Pons (tissue), 1 donor: ENCODE results near the gene C19orf81.
"Not testable (repeated sequence)": the region's sequence is repeated elsewhere in the genome, so short reads cannot be mapped to it uniquely, and the experiment has no call there.

ENCODE experiments used
- DNase-seq: peaks from one replicate; pipeline ENCODE4 v3.0.0-alpha.2; 2016; ENCODE audit warnings: low spot score

The C19orf81 gene

DNA sequence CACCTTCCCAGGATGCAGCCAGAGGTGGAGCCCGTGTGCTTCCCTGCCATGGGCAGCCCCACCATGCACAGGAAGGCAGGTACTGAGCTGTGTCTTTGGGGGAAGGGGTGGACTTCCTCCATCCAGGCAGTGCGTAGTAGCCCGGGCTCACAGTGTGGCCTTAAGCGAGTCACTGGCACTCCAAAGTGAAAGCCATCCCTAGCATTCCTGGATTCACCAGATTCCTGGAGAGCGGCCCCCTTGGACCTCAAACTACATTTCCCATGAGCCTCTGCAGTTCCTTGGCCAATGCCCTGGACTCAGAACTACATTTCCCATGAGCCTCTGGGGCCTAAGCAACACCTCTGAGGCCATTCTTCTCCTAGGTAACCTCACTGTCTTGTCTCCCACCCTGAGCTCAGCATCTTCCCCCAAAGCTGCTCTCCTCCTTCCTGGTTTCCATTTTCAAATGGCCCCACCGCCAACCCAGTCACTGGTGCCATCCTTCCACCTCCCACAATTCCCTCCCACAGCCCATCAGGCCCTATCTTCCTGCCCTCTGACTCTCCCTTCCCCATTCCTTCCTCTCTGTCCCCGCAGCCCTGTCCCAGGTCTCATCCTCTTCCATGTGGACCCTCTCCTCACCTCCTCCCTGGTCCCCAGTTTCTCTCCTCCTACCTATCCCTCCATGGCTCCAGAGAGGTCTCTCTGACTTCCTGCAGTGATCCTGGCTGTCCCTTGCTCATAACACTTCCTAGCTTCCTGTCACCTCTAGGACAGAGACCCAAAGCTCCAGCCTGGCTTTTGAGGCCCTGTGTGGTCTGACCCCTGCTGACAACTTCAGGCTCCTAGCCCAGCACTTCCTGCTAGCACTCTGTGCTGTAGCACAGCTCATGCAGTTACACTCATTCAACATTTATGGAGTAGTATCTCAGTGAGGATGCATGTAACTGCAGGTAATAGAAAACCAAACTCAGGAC lies at the start of gene C19orf81:
Gene C19orf81, plus strand, starts transcription at position 13 of the 959 bp plus-strand sequence. Its CDS starts 0 bp downstream, at position 13.
- no peak for DNase-seq

DNA sequence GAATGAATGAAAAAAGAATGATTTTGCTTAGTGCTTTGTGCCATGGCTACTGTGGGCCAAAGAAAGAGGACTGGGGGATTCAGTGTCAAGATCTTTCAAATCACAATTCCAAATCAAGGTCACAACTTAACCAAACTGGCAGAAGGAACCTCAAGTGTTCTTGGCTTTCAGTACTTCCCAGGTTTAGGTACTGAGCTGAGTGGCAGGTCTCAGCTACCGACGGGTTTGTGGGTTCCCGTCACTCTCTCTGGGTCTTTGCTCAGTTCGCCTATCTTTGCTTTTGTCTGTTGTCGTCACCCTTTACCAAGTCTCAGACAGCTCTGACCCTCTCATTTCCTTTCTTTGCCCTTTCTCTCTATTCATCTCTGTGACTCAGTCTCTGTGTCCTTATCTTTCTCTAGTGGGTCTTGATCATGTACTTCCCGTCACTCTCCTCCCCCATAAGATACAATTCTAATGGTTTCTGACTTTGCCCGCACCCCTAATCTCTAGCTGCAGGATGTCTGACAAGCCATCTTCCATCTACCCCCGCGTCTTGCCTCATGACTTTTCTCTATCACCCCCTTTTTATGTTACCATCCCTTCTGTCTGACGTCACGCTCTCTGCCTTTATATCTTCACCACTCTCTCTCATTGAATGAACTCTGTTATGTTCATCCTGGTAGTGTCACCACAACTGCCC lies 47.7 kb upstream of the C19orf81 start:
- no peak for DNase-seq

DNA sequence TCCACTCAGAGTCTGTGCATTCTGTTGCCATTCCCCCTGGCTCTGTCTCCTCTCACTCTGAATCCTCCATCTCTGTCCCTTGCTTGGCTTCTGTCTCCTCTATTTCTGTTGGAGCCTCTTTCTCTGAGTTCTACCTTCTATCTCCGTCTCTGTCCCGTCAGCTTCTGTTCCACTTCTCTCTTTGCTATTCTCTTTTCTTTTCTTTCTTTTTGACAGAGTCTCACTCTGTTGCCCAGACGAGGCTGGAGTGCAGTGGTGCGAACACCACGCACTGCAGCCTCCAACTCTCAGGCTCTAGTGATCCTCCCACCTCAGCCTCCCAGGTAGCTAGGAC lies 47.2 kb upstream of the C19orf81 start:
- no peak for DNase-seq

GRCh38 chr19:50602496-50602895 lies 46.7 kb upstream of the C19orf81 start:
- DNase-seq: no peak

DNA sequence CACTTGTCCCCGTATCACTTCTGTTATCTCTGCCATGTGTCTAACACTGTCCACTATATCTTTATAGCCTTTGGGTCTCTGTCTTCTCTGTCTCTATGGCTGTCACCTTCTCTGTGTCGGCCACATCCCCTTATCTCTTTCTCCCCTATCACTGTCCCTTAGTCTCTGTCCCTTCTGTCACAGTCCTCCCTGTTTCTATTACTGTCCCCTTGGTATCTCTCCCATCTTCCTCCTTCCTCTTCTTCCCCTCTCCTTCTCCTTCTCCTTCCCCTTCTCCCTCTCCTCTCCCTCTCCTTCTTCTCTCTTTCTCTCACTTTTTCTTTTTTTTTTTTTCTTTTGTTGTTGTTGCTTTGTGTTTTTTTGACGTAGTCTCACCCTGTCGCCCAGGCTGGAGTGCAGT lies 46.3 kb upstream of the C19orf81 start:
- DNase-seq: no peak

GRCh38 chr19:50604264-50605073 lies 44.8 kb upstream of the C19orf81 start:
- DNase-seq: not testable (repeated sequence)

GRCh38 chr19:50606059-50606836 lies 43.0 kb upstream of the C19orf81 start:
- DNase-seq: peak; percentile 14

DNA sequence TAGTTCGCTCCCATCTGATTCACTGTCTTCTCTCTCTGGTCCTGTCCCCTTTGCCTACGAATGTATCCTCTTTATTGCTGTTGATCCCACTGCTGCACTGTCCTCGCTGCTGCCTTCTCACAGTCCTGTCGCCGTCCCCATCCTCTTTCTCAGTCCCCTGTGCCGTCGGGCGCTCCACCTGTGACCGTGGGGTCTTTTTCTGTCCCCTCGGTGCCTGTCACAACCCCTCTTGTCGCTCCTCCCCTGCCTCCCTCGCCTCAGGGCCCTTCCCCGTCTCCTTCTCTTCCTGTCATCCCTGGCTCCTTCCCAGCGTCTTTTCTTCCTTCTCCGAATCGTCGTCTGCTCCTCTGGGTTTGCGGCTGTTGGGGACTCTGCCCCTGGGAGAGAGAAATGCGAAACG lies 41.9 kb upstream of the C19orf81 start:
- DNase-seq: no peak

DNA sequence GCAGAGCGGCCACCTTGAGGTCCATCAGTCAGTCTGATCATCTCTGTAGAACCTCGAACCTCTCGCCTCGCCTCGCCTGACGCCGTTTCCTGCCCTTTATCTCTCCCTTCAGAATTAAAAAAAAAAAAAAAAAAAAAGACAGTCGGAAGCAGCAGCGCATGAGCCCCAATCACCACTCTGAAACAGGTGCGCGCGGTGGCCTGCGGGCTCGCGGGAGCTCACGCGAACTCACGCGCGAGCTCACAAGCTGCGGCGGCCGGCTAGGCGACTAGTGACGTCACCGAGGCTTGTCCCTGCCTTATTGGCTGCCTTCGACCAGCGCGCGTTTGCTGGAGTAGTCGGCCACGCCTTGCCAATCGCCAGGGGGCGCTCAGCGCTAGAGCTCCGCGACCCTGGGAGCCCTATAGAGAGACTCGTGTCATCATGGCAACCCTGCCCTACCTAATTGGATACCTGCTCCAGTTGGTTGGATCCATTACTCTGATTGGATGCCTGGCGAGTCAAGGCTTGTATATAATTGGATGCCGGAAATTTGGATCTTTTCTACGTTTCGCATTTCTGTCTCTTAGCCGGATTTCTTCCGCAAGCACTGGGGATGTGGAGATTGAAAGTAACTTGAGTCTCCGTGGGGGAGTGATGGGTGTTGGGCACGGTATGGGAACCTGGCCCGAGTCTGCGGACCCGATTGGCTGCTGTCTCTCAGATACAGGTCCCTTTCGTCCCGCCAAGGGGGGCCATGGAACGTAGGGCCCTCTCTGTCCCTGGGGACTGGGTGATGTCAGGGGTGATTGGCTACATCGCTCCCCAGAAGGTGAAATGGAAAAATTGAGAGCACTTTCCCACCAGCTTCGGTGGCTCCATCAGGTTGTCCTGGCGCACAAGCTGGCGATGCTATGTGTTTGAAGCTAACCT lies 41.1 kb upstream of the C19orf81 start:
- peak; percentile 96 for DNase-seq

GRCh38 chr19:50612504-50613404 lies 36.5 kb upstream of the C19orf81 start:
- DNase-seq: not testable (repeated sequence)

GRCh38 chr19:50618379-50618778 lies 30.9 kb upstream of the C19orf81 start:
- DNase-seq: not testable (repeated sequence)

- DNase-seq: not testable (repeated sequence)
Measured at GRCh38 chr19:50619184-50619583, 30.1 kb upstream of the C19orf81 start.

GRCh38 chr19:50620394-50620906 lies 28.8 kb upstream of the C19orf81 start:
- not testable (repeated sequence) for DNase-seq

DNA sequence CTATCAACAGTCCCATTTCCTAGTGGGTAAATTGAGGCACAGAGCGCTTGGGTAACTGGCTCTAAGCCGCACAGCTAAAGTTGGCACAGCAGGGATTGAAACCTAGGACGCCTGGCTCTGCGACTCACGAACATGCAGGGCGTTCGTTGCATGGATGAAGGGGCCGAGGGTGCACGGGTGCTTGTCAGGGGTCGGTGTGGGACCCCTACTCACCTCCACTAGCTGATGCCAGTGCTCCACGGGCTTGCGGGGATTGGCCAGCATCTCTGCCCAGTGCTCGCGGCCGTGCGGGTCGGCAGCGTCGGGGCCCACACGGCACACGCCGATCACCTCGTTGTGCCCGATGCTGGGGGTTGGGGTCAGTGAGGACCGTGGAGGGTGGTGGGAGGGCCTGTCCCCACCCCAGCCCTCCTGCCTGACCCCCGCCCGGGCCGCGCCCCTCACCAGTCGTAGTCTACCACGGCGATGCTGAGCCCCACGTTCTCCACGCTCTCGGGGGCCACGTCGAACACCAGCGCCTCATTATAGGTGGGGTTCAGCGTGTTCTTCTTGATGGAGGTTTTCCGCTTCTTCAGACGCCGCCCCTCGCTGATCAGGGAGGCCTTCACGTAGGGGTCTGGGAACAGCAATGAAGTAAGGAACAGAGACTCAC lies 24.2 kb upstream of the C19orf81 start:
- no peak for DNase-seq

DNA sequence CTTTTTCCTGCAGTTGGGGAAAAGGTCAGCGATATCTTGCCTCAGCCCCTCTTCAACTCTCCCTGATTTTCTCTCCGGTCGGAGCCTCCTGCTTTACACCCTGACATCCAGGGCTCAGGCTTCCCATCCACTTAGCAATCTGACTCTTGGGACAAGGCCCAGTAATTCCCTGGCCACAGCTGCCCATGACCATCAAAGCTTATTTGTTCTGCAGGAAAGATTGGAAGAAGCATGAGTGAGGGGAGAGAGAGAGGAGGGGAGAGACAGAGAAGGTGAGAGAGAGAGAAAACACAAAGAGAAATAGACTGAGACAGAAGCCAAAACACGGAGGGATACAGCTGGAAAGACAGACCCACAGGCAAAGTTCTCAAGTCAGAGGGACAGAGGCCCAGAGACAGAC lies 23.2 kb upstream of the C19orf81 start:
- peak; percentile 49 for DNase-seq

GRCh38 chr19:50626795-50627194 lies 22.4 kb upstream of the C19orf81 start:
- DNase-seq: no peak

DNA sequence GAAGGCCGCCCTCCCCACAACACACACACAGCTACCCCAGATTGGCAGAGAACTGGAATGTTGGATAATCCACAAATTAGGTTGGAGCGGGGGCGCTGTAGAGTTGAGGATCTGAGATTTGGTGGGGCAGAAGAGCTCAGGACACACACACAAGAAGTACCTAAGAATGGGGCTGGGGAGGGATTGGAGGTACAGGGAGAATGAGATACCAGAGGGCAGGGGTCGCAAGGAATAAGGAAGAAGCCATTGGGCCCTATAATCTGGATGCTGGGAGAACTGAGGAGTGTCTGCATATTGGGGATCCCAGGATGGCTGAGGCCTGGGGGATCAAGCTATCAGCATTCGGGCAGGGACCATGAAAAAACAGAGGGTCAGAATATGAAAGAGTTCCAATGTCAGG lies 21.1 kb upstream of the C19orf81 start:
- DNase-seq: no peak

DNA sequence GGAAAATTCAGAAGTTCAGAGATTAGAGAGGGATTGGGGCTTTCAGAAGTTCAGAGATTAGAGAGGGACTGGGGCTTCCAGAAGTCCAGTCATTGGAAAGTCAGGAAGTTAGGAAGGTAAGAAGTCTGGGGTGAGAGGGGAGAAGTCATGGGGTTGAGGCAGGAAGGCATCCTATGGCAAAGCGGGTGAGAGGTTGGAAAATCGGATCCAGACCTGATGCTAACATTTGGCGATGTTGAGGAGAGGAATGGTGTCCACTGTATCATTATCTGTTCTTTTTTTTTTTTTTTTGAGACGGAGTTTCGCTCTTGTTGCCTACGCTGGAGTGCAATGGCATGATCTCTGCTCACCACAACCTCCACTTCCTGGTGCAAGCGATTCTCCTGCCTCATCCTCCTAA lies 20.7 kb upstream of the C19orf81 start:
- no peak for DNase-seq

GRCh38 chr19:50629194-50629593 lies 20.1 kb upstream of the C19orf81 start:
- DNase-seq: no peak
